8988T (cell line): Measurements from ENCODE around the gene QSOX2.

Experiments used
- DNase-seq: peaks from one replicate; pipeline ENCODE4 v3.0.0; 2011

The QSOX2 gene

GRCh38 chr9:136264031-136264430 lies 18.4 kb upstream of the QSOX2 start:
- no peak for DNase-seq

- no peak for DNase-seq
These were observed 17.1 kb upstream of the QSOX2 start for GRCh38 chr9:136262671-136263178.

GRCh38 chr9:136261686-136262430 lies 16.2 kb upstream of the QSOX2 start:
- DNase-seq: no peak

- DNase-seq: no peak
These were observed 15.4 kb upstream of the QSOX2 start for GRCh38 chr9:136260936-136261472.

GRCh38 chr9:136260521-136260920 lies 14.9 kb upstream of the QSOX2 start:
- no peak for DNase-seq

GRCh38 chr9:136259836-136260235 lies 14.2 kb upstream of the QSOX2 start:
- no peak for DNase-seq

GRCh38 chr9:136259517-136259813 lies 13.9 kb upstream of the QSOX2 start:
- DNase-seq: no peak

- DNase-seq: no peak
These were observed 13.3 kb upstream of the QSOX2 start for GRCh38 chr9:136258786-136259516.

- no peak for DNase-seq
These were observed 12.7 kb upstream of the QSOX2 start for GRCh38 chr9:136258299-136258625.

GRCh38 chr9:136257381-136258298 lies 12.0 kb upstream of the QSOX2 start:
- DNase-seq: no peak

- peak; percentile 97 for DNase-seq
These were observed 10.6 kb upstream of the QSOX2 start for GRCh38 chr9:136255896-136256890.

- no peak for DNase-seq
These were observed 9.5 kb upstream of the QSOX2 start for GRCh38 chr9:136255166-136255538.

- no peak for DNase-seq
These were observed 9.0 kb upstream of the QSOX2 start for GRCh38 chr9:136254381-136255165.

GRCh38 chr9:136253246-136254130 lies 7.9 kb upstream of the QSOX2 start:
- no peak for DNase-seq

GRCh38 chr9:136252846-136253245 lies 7.2 kb upstream of the QSOX2 start:
- no peak for DNase-seq

- no peak for DNase-seq
These were observed 6.7 kb upstream of the QSOX2 start for GRCh38 chr9:136252281-136252680.

GRCh38 chr9:136251264-136252115 lies 5.9 kb upstream of the QSOX2 start:
- no peak for DNase-seq

- no peak for DNase-seq
These were observed 5.1 kb upstream of the QSOX2 start for GRCh38 chr9:136250676-136251075.
